HUES64 (cell line): ENCODE results near the gene TRMO.
"Not testable (repeated sequence)": the region's sequence is repeated elsewhere in the genome, so short reads cannot be mapped to it uniquely, and the experiment has no call there.

Experiments
- H3K27ac ChIP-seq: 2 replicates; pipeline ENCODE4 v1.7.0; 2013; ENCODE audit warnings: low read depth, low read length, inconsistent platforms
- H3K27me3 ChIP-seq: 2 replicates; pipeline ENCODE4 v1.6.1; 2013; ENCODE audit warnings: mild to moderate bottlenecking, low read length; ENCODE audit not compliant: insufficient read depth
- H3K36me3 ChIP-seq: 2 replicates; pipeline ENCODE4 v1.6.1; 2013; ENCODE audit warnings: mild to moderate bottlenecking, low read length; ENCODE audit not compliant: insufficient read depth
- H3K4me1 ChIP-seq: 2 replicates; pipeline ENCODE4 v1.6.1; 2013; ENCODE audit warnings: mild to moderate bottlenecking, low read length, moderate library complexity; ENCODE audit not compliant: insufficient read depth
- H3K4me3 ChIP-seq: 2 replicates; pipeline ENCODE4 v1.5.1; 2013; ENCODE audit warnings: mild to moderate bottlenecking, low read length, moderate library complexity
- H3K9ac ChIP-seq: 2 replicates; pipeline ENCODE4 v1.6.1; 2013; ENCODE audit warnings: mild to moderate bottlenecking, low read depth, low read length
- H3K9me3 ChIP-seq: 2 replicates; pipeline ENCODE4 v1.6.1; 2013; ENCODE audit warnings: low read depth, low read length; ENCODE audit not compliant: insufficient read depth
- WGBS: fragments of 150-250, 120-280 bp; methylation state at CpG from one replicate; pipeline ENCODE4 v1.1.7; 2013; ENCODE audit warnings: missing lambda C conversion rate; 5-methylcytosine and 5-hydroxymethylcytosine counted together

The TRMO gene

DNA sequence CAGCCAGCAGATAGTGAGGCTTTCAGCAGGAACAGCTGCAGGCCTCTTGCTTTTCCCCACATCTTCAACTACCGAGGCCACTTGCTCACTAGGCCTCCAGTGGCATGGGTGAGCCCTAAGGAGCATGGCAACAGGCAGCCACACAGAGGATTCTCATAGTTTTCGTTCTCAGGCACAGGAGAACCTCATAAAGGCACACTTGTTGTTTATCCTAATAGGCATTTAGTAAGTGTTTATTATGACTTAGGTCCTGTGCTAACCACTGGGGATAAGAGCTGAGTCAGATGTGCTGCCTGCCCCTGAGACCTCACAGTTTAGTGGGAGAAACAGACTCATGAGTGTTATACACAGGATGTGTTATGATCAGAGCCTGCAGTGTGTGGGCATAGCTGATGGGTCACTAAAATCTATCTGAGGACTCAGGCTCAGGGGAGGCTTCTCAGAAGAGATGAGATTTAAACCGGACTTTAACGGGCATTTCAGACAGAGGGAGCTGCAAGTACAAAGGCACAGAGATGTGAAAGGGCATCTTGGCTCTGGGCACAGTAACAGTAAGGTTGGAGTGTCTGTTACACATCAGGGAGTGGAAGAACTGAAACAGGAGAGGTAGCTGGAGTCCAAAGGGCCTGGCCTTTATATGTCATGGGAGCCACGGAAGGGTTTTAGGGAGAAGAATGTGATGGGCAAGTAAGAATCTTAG is 36.7 kb upstream of the TRMO start:
- Histone ChIP-seq H3K27me3 (peaks cover 24% of the 10 kb centered on the region), H3K9me3 (no peaks in the 10 kb centered on the region), H3K4me3 (no peak overlapping the region), H3K9ac (no peak overlapping the region), H3K27ac (no peak overlapping the region), H3K36me3 (no peaks in the 10 kb centered on the region), H3K4me1 (no peaks in the 10 kb centered on the region)
- 82% methylated on average over 5 of the region's 5 CpGs for WGBS

DNA sequence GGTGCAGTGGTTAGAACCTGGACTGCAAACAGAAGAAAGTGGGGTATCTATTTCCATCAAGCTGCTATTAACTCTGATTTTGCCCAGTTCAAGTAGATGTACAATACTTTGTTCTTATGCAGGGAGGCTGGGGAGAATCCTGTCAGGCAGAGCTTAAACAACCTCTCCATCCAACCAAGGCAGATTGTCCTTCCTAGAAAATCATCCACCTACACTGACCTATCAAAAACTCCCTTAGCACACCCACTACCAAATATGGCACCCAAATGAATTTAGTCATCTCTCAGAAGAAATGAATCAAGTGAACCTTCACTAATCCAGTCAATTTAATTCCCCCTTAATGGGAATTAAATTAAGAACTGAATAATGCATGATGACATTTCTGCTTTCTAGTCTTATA is 34.0 kb upstream of the TRMO start:
- H3K27me3 ChIP-seq: peaks cover 6% of the 10 kb centered on the region; the same call in 1 of the 2 replicates
- 0 out of 2 replicates have a peak, but pooled peaks cover 2% of the 10 kb centered on the region for H3K9me3 ChIP-seq

DNA sequence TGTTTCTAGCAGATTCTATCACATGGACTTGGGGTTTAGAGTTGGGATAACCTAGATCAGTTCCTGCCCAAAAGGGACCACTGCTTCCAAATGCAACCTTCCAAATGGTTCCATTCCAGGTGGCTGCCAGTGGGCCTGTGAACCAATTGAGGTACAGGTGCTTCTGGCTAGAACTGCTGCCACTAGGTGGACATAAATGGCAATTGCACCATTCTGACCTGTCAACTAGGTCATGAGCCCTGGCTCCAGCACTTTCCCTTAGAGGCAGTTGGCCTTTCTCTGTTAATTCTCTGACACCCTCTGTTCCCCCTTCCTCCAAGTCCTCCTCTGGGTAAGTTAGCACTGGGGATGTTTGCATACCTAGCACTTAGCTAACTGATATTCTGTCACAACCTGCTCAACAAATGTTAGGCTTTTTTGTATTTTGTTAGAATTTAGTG is 32.3 kb upstream of the TRMO start:
- Histone ChIP-seq H3K4me1 (no peaks in the 10 kb centered on the region), H3K9me3 (peaks cover 6% of the 10 kb centered on the region; the same call in 1 of the 2 replicates), H3K27me3 (peaks cover 6% of the 10 kb centered on the region; the same call in 1 of the 2 replicates), H3K27ac (no peak overlapping the region), H3K9ac (no peak overlapping the region), H3K4me3 (no peak overlapping the region), H3K36me3 (no peaks in the 10 kb centered on the region)

More for the DNA sequence above, 34.0 kb upstream of the TRMO start:
- Histone ChIP-seq H3K27ac (no peak overlapping the region), H3K9ac (no peak overlapping the region), H3K4me1 (no peaks in the 10 kb centered on the region), H3K4me3 (no peak overlapping the region), H3K36me3 (no peaks in the 10 kb centered on the region)

DNA sequence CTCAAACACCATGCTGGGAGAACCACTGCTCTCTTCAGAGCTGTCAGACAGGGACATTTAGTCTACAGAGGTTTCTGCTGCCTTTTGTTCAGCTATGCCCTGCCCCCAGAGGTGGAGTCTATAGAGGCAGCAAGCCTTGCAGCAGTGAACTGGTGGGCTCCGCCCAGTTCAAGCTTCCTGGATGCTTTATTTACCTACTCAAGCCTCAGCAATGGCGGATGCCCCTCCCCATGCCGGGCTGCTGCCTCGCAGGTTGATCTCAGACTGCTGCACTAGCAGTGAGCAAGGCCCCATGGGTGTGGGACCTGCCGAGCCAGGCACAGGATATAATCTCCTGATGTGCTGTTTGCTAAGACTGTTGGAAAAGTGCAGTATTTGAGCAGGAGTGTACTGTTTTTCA is 28.6 kb upstream of the TRMO start:
- H3K4me3 ChIP-seq, H3K36me3 ChIP-seq: not testable (repeated sequence)

DNA sequence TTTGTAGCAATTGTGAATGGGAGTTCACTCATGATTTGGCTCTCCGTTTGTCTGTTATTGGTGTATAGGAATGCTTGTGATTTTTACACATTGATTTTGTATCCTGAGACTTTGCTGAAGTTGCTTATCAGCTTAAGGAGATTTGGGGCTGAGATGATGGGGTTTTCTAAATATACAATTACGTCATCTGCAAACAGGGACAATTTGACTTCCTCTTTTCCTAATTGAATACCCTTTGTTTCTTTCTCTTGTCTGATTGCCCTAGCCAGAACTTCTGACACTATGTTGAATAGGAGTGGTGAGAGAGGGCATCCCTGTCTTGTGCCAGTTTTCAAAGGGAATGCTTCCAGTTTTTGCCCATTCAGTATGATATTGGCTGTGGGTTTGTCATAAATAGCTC is 24.8 kb upstream of the TRMO start:
- not testable (repeated sequence) for H3K4me1 ChIP-seq, H3K9ac ChIP-seq, H3K36me3 ChIP-seq, H3K27ac ChIP-seq, H3K4me3 ChIP-seq, H3K9me3 ChIP-seq
- H3K27me3 ChIP-seq: peaks cover 28% of the 10 kb centered on the region
- no CpG with 5 or more reads among the region's 2 CpGs for WGBS

More for the DNA sequence above, 28.6 kb upstream of the TRMO start:
- not testable (repeated sequence) for H3K9me3 ChIP-seq, H3K4me1 ChIP-seq, H3K27ac ChIP-seq, H3K9ac ChIP-seq, H3K27me3 ChIP-seq
- 79% methylated on average over 5 of the region's 5 CpGs for WGBS

DNA sequence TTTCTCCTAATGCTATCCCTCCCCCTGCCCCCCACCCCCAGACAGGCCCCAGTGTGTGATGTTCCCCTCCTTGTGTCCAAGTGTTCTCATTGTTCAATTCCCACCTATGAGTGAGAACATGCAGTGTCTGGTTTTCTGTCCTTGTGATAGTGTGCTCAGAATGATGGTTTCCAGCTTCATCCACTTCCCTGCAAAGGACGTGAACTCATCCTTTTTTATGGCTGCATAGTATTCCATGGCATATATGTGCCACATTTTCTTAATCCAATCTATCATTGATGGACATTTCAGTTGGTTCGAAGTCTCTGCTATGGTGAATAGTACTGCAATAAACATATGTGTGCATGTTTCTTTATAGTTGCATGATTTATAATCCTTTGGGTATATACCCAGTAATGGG is 23.2 kb upstream of the TRMO start:
- peaks cover 44% of the 10 kb centered on the region for H3K27me3 ChIP-seq
- H3K9ac ChIP-seq, H3K4me3 ChIP-seq, H3K9me3 ChIP-seq, H3K36me3 ChIP-seq, H3K4me1 ChIP-seq, H3K27ac ChIP-seq: not testable (repeated sequence)
- WGBS: 81% methylated on average over 2 of the region's 2 CpGs

DNA sequence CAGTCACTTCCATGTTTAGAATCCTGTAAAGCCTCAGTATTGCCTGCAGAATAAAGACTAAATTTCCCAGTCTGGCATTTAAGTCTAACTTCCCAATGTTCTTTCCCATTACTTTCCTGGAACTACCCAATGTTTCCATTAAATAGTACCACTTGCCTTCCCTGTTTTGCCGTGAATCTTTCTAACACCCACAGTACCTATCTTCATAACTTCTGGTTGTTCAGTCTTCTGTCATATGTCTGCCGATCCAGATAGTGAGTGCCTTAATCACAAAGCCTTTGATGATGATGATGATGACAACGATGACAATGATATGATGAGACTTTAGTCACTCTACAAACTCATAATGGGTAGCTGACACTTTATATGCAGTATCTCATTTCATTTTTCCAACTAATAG is 22.3 kb upstream of the TRMO start:
- Histone ChIP-seq H3K9me3 (no peaks in the 10 kb centered on the region), H3K36me3 (no peaks in the 10 kb centered on the region), H3K9ac (no peak overlapping the region), H3K27ac (no peak overlapping the region), H3K27me3 (peaks cover 53% of the 10 kb centered on the region), H3K4me3 (no peak overlapping the region), H3K4me1 (no peaks in the 10 kb centered on the region)
- WGBS: 85% methylated on average over 2 of the region's 3 CpGs

DNA sequence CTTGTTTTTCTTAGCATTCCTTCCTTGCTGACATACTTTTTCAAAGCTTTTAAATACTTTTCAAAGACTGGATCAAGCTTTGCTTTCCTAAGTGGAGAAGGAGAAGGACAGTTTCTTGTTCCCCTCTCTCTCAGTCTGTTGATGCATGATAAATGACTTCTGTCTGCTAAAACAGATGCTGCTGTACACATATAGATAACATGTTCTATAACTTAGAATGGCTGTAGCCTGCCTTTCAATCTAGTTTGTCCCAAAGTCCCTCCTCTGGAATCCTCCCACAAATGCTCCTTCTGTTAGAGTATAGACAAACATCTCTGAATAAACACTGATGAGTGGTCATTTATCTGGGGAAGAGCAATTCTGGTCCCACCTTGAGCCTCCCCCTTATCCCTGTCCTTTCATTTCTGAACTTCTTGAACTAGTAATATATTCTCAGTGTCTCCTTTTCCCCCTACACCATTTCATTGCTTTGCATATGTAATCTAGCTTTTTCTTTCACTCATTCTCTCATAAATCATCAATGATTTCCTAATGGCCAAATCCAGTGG is 21.1 kb upstream of the TRMO start:
- Histone ChIP-seq H3K36me3 (no peaks in the 10 kb centered on the region), H3K27me3 (peaks cover 65% of the 10 kb centered on the region), H3K4me3 (no peak overlapping the region), H3K4me1 (no peaks in the 10 kb centered on the region), H3K9me3 (no peaks in the 10 kb centered on the region), H3K27ac (no peak overlapping the region), H3K9ac (no peak overlapping the region)

DNA sequence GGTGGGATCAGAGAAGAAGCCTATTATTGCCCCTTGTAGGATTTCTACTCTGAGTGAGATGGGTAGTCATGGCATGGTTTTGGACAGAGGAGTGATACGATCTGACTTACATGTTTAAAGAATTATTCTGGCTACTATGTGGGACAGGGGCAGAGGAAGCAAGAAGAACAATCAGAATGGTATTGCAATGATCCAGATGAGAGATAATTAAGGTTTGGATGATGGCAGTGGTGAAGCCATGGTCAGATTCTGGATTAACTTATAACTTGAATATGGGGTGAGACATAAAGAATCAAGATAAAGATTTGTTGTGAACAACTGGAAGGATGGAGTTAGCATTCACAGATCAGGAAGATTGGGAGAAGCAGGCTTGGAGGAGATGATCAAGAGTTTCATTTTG is 19.0 kb upstream of the TRMO start:
- Histone ChIP-seq H3K9me3 (no peaks in the 10 kb centered on the region), H3K27ac (no peak overlapping the region), H3K27me3 (peaks cover 85% of the 10 kb centered on the region), H3K4me3 (no peak overlapping the region), H3K9ac (no peak overlapping the region), H3K36me3 (no peaks in the 10 kb centered on the region), H3K4me1 (no peaks in the 10 kb centered on the region)
- 94% methylated on average over 1 of the region's 1 CpG for WGBS

DNA sequence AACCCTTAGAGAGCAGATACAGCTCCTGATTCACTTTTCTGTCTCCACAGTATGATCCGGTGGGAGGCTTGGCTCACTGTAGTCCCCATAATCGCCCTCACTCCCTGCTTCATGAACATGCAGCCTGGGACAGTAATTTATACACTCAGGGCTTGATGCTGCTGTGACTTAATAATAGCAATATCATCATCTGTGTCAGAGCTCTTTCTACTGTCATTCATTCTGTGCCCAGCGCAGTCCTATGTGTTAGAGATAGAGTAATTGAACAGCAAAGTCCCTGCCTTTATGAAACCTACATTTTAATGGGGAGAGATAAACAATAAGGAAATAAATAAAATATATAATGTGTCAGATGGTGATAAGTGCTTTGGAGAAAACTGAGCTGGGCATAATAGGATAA is 18.4 kb upstream of the TRMO start:
- no peaks in the 10 kb centered on the region for H3K4me1 ChIP-seq
- H3K36me3 ChIP-seq: no peaks in the 10 kb centered on the region
- no peak overlapping the region for H3K4me3 ChIP-seq
- H3K9me3 ChIP-seq: no peaks in the 10 kb centered on the region
- H3K27ac ChIP-seq: no peak overlapping the region
- WGBS: 75% methylated on average over 3 of the region's 3 CpGs
- H3K27me3 ChIP-seq: peaks cover 91% of the 10 kb centered on the region
- H3K9ac ChIP-seq: no peak overlapping the region

DNA sequence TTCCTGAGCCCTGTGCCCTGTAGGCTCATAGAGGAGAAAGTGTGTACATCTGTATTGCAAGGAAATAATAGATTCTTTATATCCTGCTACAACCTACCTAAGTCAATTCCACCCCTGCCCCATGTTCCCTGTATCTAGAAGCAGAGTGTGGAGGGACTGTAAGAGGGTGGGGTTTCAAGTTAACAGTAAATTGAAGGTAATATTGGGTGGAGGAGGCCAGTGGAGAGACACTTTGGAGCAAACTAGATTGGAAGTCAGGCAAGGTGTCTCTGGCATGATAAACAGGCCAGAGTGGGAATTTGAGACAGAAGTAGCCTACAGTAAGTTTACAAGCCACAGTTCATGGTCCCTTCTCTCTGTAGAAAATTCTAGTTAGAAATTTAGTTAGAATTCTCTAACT is 17.9 kb upstream of the TRMO start:
- no peaks in the 10 kb centered on the region for H3K4me1 ChIP-seq
- no peaks in the 10 kb centered on the region for H3K36me3 ChIP-seq
- no peak overlapping the region for H3K4me3 ChIP-seq
- no peak overlapping the region for H3K9ac ChIP-seq
- H3K27ac ChIP-seq: no peak overlapping the region
- no peaks in the 10 kb centered on the region for H3K9me3 ChIP-seq
- peaks cover 96% of the 10 kb centered on the region for H3K27me3 ChIP-seq
